Heart right ventricle (tissue), 16 donors: ENCODE results near the gene SCMH1. TPM values are rescaled to one million over a fixed set of nuclear protein-coding genes. Genes with fewer than 3 reads are reported as not detected.
A peak's percentile ranks its signal among the peaks of the same experiment; 100 is the strongest.

Source experiments
- ATAC-seq, 8 donors: fragments of 200-7000 bp; cut with Tn5 transposase; one replicate each; pipeline ENCODE4 v1.9.1; 2020; ENCODE audit warnings: mild to moderate bottlenecking in 8 of 8, moderate library complexity in 8 of 8, moderate number of reproducible peaks in 1 of 8
- DNase-seq, 2 donors: peaks; one replicate each; pipeline ENCODE4 v3.0.0-alpha.2; 2020
- H3K27ac ChIP-seq, 10 donors: fragments of 200-600 bp; sonication (generic) in 2 of 10; one replicate each; pipeline versions ENCODE4 v1.5.0 to v1.8.0; 2020 to 2022; ENCODE audit warnings: mild to moderate bottlenecking in 3 of 10
- H3K27me3 ChIP-seq, 7 donors: fragments of 200-600 bp; one replicate each; pipeline ENCODE4 v1.8.0; 2021 to 2022; ENCODE audit warnings: mild to moderate bottlenecking in 2 of 7
- H3K36me3 ChIP-seq, 9 donors: fragments of 200-600 bp; sonication (generic) in 1 of 9; one replicate each; pipeline versions ENCODE4 v1.5.0 to v1.8.0; 2020 to 2022; ENCODE audit warnings: mild to moderate bottlenecking in 2 of 9
- H3K4me1 ChIP-seq, 9 donors: fragments of 200-600 bp; sonication (generic) in 1 of 9; one replicate each; pipeline versions ENCODE4 v1.5.0 to v1.8.0; 2020 to 2022; ENCODE audit warnings: mild to moderate bottlenecking in 4 of 9
- H3K4me3 ChIP-seq, 10 donors: fragments of 200-600 bp; sonication (generic) in 2 of 10; one replicate each; pipeline versions ENCODE4 v1.5.0 to v1.8.0; 2020 to 2022; ENCODE audit warnings: mild to moderate bottlenecking in 7 of 10, moderate library complexity in 2 of 10
- H3K9me3 ChIP-seq, 11 donors: fragments of 200-600 bp in 10 of 11; sonication (generic) in 2 of 11; one replicate each; pipeline versions ENCODE4 v1.5.0 to v1.8.0; 2013 to 2022; ENCODE audit warnings: mild to moderate bottlenecking in 2 of 11, control low read depth in 1 of 11, moderate library complexity in 1 of 11
- WGBS, 2 donors: extraction: QIAGEN DNeasy Blood & Tissue Kit; methylation state at CpG; one replicate each; pipeline ENCODE4 v1.1.7; 2013; ENCODE audit warnings: inconsistent platforms in 1 of 2; 5-methylcytosine and 5-hydroxymethylcytosine counted together
- intact Hi-C, 10 donors: fragments of 100-400 bp; cut with DNase I; formaldehyde crosslinking; loops; one replicate each; pipeline versions ENCODE4 v1.11.1 to v1.14.2; 2022
- polyA plus RNA-seq, 2 donors: library from polyadenylated mRNA; stranded (reverse); fragments of 200-250 nt; gene quantifications; one replicate each; pipeline ENCODE4 v1.2.3, GENCODE V29; 2013
- total RNA-seq, 10 donors: library from RNA; stranded (reverse); fragmentation: NEBNext Ultra II Directional in 3 of 10; extraction: Animal tissue kit (Norgen Biotek cat#: 25700) in 3 of 10; gene quantifications; one replicate each; pipeline versions ENCODE4 v1.2.1 to v1.2.4, GENCODE V29; 2021 to 2023
- TF ChIP-seq, protein P1 (sequence below), 9 donors: fragments of 200-600 bp; sonication (generic) in 2 of 9; IDR thresholded peaks; one replicate each; pipeline versions ENCODE4 v1.5.0 to v1.8.0; 2021 to 2022; ENCODE audit warnings: antibody characterized with exemption in 9 of 9, mild to moderate bottlenecking in 5 of 9, moderate library complexity in 1 of 9
- donor health status: Arrhythmogenic right ventricular cardiomyopathy.
- donor health status: ischemic (EF 13 %, LVEDD 7.1; RV severe dilation, severe dysfunction).
- donor health status: healthy with polysubstance abuse.
- donor health status: DM: no; HTN: yes; CAD: no.
- donor health status: DM: no; HTN: no; CAD: no.
- donor health status: ischemic (EF 25% LVEDD 6.9; RV normal size, moderate dysfunction).
- donor health status: ischemic (EF 25% LVEDD 5.7; RV mildly dilated, moderate dysfunction).
- donor health status: healthy.
- donor health status: DM: yes; HTN: yes; CAD: no.
- donor health status: Ischemic cardiomyopathy.
- donor health status: ischemic (EF 35%, LVEDD 5.7; RV mildly dilated, moderate dysfunction).
- donor health status: nonischemic (EF 11% LVEDD 7.7; RV severe dilation, severe dysfunction).
- donor health status: DM: yes; HTN: yes; CAD: no.
- donor health status: PGD.
- donor health status: ischemic (EF 29% LVEDD 5.4; RV normal size, mild dysfunction).
- donor health status: nonischemic (EF 23%, LVEDD 6.1; RV moderate dilation, normal function).

SCMH1 gene
- total and polyA plus RNA-seq, 12 donors, result 29.6 to 53.5 (median 43.8) TPM

DNA sequence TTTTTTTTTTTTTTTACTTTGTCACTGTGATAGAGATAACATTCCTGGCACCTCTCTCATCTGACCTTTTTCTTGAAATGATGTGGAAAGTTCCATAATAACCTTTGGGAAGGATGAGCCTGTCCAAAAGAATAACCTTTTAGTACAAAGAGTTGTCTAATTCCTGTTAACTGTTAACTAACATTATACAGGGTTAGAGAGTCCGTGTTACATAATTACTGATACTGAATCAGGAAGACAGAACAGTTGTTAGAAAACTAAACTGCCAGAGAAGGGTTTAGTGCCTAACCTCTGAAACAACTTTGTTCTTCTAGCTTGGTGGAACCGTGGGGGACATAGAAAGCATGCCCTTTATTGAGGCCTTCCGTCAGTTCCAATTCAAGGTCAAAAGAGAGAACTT, 253.8 kb downstream of the SCMH1 start:
- TF ChIP-seq, protein P1, sequence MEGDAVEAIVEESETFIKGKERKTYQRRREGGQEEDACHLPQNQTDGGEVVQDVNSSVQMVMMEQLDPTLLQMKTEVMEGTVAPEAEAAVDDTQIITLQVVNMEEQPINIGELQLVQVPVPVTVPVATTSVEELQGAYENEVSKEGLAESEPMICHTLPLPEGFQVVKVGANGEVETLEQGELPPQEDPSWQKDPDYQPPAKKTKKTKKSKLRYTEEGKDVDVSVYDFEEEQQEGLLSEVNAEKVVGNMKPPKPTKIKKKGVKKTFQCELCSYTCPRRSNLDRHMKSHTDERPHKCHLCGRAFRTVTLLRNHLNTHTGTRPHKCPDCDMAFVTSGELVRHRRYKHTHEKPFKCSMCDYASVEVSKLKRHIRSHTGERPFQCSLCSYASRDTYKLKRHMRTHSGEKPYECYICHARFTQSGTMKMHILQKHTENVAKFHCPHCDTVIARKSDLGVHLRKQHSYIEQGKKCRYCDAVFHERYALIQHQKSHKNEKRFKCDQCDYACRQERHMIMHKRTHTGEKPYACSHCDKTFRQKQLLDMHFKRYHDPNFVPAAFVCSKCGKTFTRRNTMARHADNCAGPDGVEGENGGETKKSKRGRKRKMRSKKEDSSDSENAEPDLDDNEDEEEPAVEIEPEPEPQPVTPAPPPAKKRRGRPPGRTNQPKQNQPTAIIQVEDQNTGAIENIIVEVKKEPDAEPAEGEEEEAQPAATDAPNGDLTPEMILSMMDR (IDR thresholded peaks at IDR 0.05), result no peak
- Histone ChIP-seq H3K4me1 (peaks cover 0 to 22% (median 4%) of the 10 kb centered on the region in 9 donors), H3K36me3 (peaks cover 0 to 100% (median 22%) of the 10 kb centered on the region in 9 donors), H3K27me3 (no peaks in the 10 kb centered on the region), H3K4me3 (no peak overlapping the region), H3K27ac (no peak overlapping the region), H3K9me3 (no peaks in the 10 kb centered on the region)
- intact Hi-C loops, result loop anchor here in 2 of 10 donors (10.0 kb wide), 2 partner anchors 117 to 127 kb away; no protein-coding TSS in a partner anchor
- no peak for ATAC-seq
- WGBS, 2 donors, result 84 to 93% methylated on average over 3 of the region's 3 CpGs
- DNase-seq, result no peak

DNA sequence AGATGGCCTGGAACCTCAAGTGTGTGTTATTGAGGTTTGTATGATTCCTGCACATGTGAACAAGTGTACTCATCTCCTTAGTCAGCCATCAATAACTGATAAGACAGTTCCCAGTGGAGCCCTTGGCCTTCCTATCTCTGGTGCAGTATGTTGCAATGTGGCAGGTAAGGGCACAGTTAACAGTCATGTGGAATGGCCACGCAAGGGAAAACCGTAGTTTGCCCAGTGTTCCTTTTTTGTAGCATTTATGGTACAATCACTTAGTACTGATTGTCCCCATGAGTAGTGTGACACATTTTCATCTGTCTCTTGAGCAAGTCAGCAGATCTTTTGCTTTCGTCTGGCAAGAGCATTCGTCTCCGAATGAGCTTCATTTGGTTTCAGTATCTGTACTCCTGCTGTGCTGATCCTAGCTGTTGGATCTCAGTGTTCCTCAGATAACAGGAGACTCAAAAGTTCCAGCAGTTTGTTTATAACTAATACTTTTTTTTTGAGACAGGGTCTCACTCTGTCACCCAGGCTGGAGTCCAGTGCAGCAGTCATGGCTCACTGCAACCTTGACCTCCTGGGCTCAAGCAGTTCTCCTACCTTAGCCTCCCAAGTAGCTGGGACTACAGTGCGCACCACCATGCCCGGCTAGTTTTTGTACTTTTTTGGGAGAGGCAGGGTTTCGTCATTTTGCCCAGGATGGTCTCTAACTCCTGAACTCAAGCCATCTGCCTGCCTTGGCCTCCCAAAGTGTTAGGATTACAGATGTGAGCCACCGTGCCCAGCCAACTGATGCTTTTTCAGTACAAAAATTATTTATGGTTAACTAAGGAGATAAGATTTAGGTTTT, 254.4 kb downstream of the SCMH1 start:
- Histone ChIP-seq H3K4me3 (no peak overlapping the region), H3K36me3 (peaks cover 0 to 96% (median 16%) of the 10 kb centered on the region in 9 donors), H3K27ac (no peak overlapping the region), H3K4me1 (peaks cover 0 to 22% (median 4%) of the 10 kb centered on the region in 9 donors), H3K9me3 (no peaks in the 10 kb centered on the region), H3K27me3 (no peaks in the 10 kb centered on the region)
- intact Hi-C loops, result loop anchor here in 2 of 10 donors (10.0 kb wide), 2 partner anchors 117 to 127 kb away; no protein-coding TSS in a partner anchor
- 72 to 92% methylated on average over 9 of the region's 9 CpGs for WGBS, 2 donors
- TF ChIP-seq, protein P1 (IDR thresholded peaks at IDR 0.05), result no peak
- ATAC-seq (peak in 3 of 8 donors; percentile 22 to 72 (median 57)), DNase-seq (no peak)

DNA sequence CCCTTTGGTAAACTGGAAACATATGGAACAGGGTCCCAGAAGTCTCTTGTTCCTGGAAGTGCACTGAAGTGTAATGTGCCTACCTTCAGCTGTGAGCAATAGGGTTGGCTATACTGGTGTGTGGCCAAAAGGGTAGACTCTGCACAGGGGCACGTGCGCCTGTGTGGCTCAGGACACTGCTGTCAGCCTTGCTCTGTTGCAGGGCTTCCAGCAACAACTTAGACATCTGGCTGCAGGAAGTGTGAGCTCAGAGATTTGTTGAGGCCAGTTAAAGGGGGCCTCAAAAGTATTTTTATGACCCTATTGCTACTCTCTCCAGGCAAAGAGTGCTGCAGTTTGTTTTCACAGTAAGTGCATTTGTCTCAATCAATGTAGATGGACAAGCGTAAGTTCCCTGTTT, 255.2 kb downstream of the SCMH1 start:
- Histone ChIP-seq H3K4me3 (no peak overlapping the region), H3K36me3 (peaks cover 0 to 89% (median 10%) of the 10 kb centered on the region in 9 donors), H3K4me1 (peaks cover 0 to 23% (median 5%) of the 10 kb centered on the region in 9 donors), H3K9me3 (no peaks in the 10 kb centered on the region), H3K27ac (no peak overlapping the region), H3K27me3 (no peaks in the 10 kb centered on the region)
- TF ChIP-seq, protein P1 (IDR thresholded peaks at IDR 0.05), result no peak
- no peak for DNase-seq
- ATAC-seq, result peak; percentile 38 to 76 (median 59)
- intact Hi-C loops, result loop anchor here in 2 of 10 donors (10.0 kb wide), 2 partner anchors 118 to 128 kb away; no protein-coding TSS in a partner anchor
- WGBS, 2 donors, result 64 to 94% methylated on average over 3 of the region's 3 CpGs

DNA sequence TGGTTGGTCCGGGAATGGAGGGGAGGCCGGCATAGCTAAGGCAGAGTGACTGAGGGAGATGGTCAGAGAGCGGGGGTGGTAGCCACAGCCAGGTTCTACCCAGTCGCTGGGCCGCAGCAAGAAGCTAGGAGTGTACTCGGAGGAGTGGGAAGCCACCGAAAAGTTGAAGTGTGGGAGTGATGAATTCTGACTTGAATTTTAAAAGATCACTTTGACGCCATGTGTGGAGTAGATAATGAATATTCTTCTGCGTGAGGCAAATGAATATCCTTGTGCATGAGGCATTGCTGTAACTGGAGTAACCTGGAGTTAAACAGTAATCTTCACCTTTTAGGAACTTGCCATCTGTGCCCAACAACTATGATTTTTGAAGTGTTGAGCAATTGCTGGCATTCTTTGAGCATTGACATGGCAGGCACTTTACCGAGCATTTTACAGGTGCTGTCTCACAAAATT, 255.8 kb downstream of the SCMH1 start:
- Histone ChIP-seq H3K27me3 (no peaks in the 10 kb centered on the region), H3K4me3 (no peak overlapping the region), H3K4me1 (peaks cover 0 to 29% (median 9%) of the 10 kb centered on the region in 9 donors), H3K9me3 (no peaks in the 10 kb centered on the region), H3K27ac (no peak overlapping the region), H3K36me3 (peaks cover 0 to 83% (median 5%) of the 10 kb centered on the region in 9 donors)
- 92 to 96% methylated on average over 10 of the region's 10 CpGs for WGBS, 2 donors
- intact Hi-C loops, result loop anchor here in 2 of 10 donors (10.0 kb wide), 2 partner anchors 118 to 128 kb away; no protein-coding TSS in a partner anchor
- ATAC-seq (no peak), DNase-seq (no peak)
- TF ChIP-seq, protein P1 (IDR thresholded peaks at IDR 0.05), result no peak
